Measurements from ENCODE around the gene GEMIN5. TPM values are rescaled to one million over a fixed set of nuclear protein-coding genes. Genes with fewer than 3 reads are reported as not detected.
"Not testable (repeated sequence)": the region's sequence is repeated elsewhere in the genome, so short reads cannot be mapped to it uniquely, and the experiment has no call there.

Gene GEMIN5, protein sequence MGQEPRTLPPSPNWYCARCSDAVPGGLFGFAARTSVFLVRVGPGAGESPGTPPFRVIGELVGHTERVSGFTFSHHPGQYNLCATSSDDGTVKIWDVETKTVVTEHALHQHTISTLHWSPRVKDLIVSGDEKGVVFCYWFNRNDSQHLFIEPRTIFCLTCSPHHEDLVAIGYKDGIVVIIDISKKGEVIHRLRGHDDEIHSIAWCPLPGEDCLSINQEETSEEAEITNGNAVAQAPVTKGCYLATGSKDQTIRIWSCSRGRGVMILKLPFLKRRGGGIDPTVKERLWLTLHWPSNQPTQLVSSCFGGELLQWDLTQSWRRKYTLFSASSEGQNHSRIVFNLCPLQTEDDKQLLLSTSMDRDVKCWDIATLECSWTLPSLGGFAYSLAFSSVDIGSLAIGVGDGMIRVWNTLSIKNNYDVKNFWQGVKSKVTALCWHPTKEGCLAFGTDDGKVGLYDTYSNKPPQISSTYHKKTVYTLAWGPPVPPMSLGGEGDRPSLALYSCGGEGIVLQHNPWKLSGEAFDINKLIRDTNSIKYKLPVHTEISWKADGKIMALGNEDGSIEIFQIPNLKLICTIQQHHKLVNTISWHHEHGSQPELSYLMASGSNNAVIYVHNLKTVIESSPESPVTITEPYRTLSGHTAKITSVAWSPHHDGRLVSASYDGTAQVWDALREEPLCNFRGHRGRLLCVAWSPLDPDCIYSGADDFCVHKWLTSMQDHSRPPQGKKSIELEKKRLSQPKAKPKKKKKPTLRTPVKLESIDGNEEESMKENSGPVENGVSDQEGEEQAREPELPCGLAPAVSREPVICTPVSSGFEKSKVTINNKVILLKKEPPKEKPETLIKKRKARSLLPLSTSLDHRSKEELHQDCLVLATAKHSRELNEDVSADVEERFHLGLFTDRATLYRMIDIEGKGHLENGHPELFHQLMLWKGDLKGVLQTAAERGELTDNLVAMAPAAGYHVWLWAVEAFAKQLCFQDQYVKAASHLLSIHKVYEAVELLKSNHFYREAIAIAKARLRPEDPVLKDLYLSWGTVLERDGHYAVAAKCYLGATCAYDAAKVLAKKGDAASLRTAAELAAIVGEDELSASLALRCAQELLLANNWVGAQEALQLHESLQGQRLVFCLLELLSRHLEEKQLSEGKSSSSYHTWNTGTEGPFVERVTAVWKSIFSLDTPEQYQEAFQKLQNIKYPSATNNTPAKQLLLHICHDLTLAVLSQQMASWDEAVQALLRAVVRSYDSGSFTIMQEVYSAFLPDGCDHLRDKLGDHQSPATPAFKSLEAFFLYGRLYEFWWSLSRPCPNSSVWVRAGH (N-terminal part only)
- 9.3 TPM for polyA plus RNA-seq (2012; ENCODE audit: insufficient read depth, insufficient read length)

DNA sequence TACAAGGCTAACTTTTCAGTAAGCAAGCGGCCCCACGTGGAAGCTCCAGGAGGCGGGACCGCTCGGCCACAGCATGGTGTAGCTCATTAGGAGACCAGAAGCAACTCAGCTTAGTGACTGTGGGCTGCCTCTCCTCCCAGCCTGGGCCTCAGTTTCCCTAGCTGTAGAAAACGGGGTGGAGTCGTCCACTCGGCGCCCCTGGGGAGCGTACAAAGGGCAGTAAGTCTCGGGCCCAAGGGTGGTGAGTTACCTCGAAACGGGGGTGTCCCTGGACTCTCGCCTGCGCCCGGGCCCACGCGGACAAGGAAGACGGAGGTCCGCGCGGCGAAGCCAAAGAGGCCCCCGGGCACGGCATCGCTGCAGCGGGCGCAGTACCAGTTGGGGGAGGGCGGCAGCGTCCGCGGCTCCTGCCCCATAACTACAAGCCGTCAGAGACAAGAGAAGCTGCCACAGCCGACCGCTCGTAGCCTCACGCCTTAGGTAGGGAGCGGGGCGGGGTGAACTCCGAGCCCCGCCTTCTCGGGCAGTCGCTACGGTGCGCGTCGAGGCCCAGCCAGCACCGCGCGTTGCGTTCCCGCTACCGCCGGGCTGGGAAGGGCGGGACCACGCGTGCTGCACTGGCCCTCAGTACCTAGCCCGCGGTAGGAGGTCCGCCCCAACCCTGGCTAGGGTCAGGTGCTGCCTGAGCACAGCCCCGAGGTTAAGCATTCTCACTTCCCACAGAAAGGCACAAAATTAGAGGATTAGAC is at the start of gene GEMIN5:
Gene GEMIN5, minus strand, starts transcription at position 494 of the 749 bp plus-strand sequence. Its CDS starts 78 bp downstream, at position 416.
- H3K4me3 ChIP-seq (ENCODE audit: low read length): peak within 1 kb of the TSS; percentile 96
- DNase-seq (ENCODE audit: low read depth, low spot score): peak; percentile 75

DNA sequence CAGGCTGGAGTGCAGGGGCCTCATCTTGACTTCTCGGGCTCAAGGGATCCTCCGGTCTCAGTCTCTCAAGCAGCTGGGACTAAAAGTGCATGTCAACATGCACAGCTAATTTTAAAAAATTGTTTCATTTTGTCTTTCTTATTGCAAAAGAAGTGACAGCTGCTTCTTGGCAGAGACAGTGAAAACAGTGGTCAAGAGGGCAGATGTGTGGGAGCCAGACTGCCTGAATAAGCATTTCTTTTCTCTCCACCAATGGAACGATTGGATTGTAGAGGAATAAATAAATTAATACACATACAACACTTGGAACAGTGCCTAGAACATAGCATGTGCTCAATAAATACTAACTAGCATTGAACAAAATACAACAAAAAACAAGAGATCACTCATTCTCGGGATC is 48.1 kb upstream of the GEMIN5 start:
- H3K4me3 ChIP-seq (ENCODE audit: low read length): no peak overlapping the region
- no peak for DNase-seq (ENCODE audit: low read depth, low spot score)

DNA sequence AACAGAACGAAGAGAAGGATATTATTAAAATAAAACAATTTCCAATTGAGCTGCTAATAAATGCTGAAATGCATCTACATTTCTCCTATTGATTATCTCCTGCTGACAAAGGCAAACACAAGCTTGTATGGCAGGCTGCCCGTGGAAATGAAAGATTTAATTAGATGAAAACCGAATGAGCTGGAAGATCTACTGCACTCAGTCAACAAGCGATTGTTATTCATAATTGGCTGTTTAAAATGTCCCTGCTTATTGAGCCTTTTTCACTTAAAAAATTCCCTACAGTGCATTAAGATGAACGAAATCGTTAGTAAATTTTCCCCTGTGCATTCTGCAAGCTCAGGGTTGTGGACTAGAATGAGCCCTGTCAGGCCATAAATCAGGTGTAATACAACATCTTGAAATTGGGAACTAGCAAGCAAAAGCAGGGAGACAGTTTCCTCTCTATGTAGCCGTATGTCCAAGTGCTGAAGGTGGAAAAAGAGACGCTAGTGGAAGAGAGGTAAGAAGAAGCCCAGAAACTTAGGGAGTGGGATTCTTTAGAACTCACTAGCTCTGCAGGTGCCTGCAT is 47.0 kb upstream of the GEMIN5 start:
- H3K4me3 ChIP-seq (ENCODE audit: low read length): no peak overlapping the region
- no peak for DNase-seq (ENCODE audit: low read depth, low spot score)

DNA sequence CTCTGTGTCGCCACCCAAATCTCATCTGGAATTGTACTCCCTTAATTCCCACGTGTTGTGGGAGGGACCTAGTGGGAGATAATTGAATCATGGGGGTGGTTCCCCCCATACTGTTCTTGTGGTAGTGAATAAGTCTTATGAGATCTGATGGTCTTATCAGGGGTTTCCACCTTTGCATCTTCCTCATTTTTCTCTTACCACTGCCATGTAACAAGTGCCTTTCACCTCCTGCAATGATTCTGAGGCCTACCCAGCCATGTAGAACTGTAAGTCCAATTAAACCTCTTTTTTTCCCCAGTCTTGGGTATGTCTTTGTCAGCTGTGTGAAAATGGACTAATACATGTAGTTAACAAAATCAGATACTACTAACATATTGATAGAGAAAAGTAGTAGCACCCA is 40.3 kb upstream of the GEMIN5 start:
- not testable (repeated sequence) for DNase-seq (ENCODE audit: low read depth, low spot score); H3K4me3 ChIP-seq (ENCODE audit: low read length)

DNA sequence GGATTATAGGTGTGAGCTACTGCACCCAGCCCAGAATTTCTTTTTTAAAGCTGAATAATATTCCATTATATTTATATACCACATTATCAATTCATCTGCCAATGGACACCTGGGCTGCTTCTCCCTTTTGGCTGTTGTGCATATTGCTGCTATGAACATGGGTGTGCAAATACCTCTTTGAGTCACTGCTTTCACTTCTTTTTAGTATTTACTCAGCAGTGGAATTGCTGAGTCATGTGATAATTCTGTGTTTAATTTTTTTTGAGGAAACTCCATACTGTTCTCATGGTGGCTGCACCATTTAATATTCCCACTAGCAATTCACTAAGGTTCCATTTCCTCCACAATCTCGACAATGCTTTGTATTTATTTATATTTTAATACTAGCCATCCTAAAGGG is 39.4 kb upstream of the GEMIN5 start:
- no peak for DNase-seq (ENCODE audit: low read depth, low spot score)
- H3K4me3 ChIP-seq (ENCODE audit: low read length): no peak overlapping the region

DNA sequence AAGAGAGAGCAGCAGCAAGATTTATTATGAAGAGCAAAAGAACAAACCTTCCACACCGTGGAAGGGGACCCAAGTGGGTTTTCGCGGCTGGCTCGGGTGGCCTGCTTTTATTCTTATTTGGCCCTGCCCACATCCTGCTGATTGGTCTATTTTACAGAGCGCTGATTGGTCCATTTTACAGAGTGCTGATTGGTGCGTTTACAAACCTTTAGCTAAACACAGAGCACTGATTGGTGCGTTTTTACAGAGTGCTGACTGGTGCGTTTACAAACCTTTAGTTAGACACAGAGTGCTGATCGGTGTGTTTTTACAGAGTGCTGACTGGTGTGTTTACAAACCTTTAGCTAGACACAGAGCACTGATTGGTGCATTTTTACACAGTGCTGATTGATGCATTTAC is 38.1 kb upstream of the GEMIN5 start:
- not testable (repeated sequence) for DNase-seq (ENCODE audit: low read depth, low spot score); H3K4me3 ChIP-seq (ENCODE audit: low read length)

DNA sequence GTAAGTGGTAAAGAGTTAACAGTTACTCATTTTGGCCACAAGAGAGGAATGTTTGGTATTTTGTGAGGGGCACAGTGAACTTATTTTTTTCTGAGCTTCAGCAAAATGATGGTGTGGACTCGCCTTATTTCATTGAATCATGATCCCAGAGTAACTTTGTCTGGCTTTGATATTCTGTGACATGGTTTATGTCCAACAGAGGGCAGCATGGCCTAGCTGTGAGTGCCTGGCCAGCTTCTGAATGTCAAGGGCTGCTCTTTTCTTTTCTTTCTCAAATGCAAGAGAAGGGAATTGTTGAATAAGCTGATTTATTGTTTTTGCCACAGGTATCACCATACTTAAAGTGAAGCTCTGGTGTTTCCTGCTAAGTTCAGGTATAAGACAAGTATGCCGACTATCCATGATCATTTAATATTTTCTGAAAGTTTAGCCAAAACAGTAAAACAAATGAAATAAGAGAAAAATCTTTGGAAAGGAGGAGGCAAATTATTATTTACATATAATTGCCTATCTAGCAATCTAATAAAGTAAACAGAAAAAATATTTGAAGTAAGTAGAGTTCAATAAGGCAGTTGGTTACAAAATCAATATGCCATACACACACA is 34.6 kb upstream of the GEMIN5 start:
- DNase-seq (ENCODE audit: low read depth, low spot score): no peak
- H3K4me3 ChIP-seq (ENCODE audit: low read length): no peak overlapping the region

DNA sequence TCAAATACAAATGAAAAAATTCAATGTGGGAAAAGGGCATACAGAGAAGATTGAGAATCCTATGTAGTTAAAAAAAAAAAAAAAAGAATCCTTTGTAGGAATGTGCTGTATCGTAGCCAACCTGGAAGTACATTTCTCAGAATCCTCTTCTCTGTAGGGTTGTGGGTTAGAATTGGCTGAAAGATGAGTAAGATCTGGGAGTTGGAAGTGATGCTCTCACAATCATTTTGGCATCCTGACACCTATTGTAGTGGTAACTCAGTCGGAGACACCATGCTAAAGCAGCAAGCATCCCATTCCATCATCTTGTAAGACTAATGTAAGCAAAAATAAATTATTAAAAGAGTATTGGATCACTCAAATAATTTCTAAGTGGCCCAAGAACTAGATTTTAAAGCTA is 33.5 kb upstream of the GEMIN5 start:
- no peak for DNase-seq (ENCODE audit: low read depth, low spot score)
- H3K4me3 ChIP-seq (ENCODE audit: low read length): no peak overlapping the region

DNA sequence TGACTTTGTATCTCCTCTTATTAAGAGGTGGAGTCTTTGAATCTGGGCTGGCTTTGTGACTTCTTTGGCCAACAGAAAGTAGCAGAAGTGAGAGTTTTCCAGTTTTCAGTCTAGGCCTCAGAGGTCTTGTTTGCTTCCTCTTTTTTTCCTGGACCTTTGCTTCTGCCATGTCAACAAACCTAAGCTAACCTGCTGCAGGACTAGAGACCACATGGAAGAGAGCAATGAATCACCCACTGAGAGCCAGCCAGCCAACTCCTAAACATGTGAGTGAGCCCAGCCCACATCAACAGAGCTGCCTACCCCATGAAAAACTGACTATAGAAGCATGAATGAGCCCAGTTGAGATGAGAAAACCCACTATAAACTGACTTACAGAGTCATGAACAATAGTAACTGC is 32.7 kb upstream of the GEMIN5 start:
- DNase-seq (ENCODE audit: low read depth, low spot score): no peak
- H3K4me3 ChIP-seq (ENCODE audit: low read length): no peak overlapping the region

DNA sequence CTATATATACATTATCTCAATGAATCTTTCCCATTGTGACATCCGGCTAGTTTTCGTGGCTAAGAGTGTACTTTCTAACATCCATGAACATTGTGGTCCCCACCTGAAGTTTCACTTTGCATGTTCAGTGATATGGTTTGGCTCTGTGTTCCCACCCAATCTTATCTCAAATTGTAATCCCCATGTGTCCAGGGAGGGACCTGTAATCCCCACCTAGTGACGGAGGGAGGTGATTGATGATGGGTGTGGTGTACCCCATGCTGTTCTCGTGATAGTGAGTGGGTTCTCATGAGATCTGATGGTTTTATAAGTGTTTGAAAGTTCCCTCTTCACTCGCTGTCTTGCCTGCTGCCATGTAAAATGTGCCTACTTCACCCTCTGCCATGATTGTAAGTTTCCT is 30.9 kb upstream of the GEMIN5 start:
- DNase-seq (ENCODE audit: low read depth, low spot score): no peak
- no peak overlapping the region for H3K4me3 ChIP-seq (ENCODE audit: low read length)

DNA sequence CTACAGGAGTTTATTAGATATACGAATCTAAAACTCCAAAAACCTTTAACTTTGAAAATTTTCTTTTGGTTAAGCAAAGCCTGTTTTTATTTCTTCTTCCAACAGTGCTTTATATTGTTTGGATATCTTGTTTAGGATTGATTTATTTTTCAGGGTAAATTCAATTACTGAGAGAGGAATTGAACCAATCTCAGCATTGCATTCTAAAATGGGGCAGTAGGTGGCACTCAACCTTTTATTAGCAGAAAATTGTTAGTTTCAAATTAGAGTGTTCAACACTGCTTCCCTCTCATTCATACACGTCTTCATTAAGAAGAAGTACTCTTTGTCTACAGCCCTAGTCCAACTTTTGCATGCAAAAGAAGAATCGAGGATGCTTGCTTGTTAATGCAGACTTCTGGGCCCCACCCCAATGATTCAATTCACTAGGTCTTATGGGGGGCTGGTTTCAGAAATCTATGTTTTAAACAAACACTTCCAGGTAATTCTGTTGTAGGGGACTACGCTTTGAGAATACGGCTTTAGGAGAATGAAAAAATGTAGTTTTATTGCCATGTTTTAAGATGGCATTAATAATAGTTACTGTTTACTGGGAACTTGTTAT is 29.5 kb upstream of the GEMIN5 start:
- DNase-seq (ENCODE audit: low read depth, low spot score): peak; percentile 10

DNA sequence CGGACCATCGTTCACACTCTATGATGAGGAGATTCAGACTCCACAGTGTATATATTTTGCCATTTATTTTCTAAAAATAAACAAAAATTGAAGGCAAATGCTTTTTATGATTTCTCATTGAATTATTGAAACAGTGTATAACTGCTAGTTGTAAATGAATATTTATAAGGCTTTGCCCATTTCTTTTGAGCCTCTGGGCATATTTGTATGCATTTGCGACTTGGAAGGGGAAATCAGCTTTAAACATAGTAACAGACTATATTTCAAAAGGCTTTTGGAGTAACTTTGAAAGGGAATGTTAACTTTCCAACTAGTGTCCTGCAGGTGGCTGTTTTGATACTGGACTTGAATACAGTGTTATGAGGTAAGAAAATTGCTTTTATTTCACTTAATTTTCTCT is 28.9 kb upstream of the GEMIN5 start:
- DNase-seq (ENCODE audit: low read depth, low spot score): no peak
- H3K4me3 ChIP-seq (ENCODE audit: low read length): no peak overlapping the region

More for the DNA sequence above, 29.5 kb upstream of the GEMIN5 start:
- H3K4me3 ChIP-seq (ENCODE audit: low read length): no peak overlapping the region

DNA sequence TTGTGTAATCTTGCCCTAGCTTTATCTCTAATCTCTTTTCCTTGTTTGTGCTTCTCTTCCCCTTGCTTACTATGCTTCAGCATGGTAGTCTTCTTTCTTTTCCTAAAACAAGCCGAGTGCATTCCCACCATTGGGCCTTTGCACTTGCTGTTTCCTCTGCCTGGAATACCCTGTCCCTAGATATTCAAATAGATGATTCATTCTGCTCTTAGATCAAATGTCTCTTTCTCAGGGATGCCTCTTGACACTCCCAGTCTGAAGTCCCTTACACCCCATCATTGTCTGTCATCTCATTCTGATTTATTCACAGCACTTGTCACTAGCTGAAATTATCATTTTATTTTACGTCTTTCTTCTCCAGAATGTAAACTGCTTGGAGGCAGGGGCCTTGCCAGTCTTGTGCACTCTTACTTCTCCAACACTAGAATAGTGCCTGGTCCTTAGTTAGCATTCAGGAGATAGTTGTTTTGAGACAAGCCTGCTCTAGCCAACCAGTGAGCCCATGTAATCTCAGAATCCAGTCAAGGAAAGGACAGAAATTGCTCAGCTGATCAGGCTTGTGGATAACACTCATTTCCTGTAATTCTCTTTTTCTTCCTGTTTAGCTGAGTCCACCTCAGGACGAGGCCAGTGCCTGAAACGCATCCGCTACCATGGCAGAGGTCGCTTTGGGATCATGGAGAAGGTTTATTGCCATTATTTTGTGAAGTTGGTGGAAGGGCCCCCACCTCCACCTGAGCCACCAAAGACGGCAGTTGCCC is 28.2 kb upstream of the GEMIN5 start:
- no peak for DNase-seq (ENCODE audit: low read depth, low spot score)
- H3K4me3 ChIP-seq (ENCODE audit: low read length): no peak overlapping the region

DNA sequence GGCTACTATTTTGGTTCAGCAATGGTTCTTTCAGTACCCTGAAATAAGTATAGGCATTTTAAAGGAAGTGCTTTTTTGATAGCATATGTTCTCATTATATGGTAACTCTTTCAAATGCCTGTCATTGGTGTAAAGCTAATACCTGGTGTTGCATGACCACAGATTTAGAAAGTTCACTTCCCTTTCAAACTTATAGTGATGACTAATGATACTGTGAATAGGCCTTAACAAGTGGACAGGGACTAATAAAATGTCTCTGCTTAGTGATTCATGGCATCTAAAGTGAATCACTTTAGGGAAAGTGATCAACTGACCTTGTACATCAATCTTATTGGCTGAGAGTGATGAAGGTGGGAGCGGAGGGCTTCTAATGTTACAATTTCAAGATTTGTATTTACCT is 24.5 kb upstream of the GEMIN5 start:
- no peak overlapping the region for H3K4me3 ChIP-seq (ENCODE audit: low read length)
- DNase-seq (ENCODE audit: low read depth, low spot score): no peak

DNA sequence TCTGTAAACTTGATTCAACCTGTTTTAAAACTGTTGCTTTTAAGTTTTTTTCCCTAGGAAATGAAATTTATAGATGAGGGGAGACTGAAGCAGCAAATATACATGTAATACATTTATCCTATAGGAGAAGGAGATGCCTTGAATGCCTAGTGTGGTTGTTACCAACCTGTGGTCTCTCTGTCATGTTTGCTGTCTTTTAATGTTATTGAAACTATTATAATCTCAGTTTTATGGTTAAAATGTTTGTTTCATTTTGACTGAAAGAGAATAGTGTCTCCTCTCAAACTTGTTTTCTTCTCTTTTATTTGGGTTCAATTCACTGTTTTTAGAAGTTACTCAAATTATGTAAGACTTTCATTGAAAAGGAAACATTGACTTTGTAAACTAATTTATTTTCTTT is 18.7 kb upstream of the GEMIN5 start:
- DNase-seq (ENCODE audit: low read depth, low spot score): no peak
- no peak overlapping the region for H3K4me3 ChIP-seq (ENCODE audit: low read length)

DNA sequence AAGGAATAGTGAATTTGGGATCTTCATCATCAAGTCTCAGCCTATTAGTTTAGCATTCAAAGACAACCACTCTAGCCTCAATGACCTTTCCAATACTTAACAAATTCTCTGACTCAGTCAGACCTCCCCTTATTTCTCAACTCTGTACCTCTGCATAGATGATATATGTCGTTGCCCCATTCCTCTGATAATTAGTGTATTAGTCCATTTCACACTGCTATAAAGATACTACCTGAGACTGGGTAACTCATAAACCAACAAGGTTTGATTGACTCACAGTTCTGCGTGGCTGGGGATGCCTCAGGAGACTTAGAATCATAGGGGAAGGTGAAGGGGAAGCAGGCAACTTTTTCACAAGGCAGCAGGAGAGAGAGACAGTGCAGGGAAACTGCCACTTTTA is 11.8 kb upstream of the GEMIN5 start:
- no peak overlapping the region for H3K4me3 ChIP-seq (ENCODE audit: low read length)
- no peak for DNase-seq (ENCODE audit: low read depth, low spot score)

DNA sequence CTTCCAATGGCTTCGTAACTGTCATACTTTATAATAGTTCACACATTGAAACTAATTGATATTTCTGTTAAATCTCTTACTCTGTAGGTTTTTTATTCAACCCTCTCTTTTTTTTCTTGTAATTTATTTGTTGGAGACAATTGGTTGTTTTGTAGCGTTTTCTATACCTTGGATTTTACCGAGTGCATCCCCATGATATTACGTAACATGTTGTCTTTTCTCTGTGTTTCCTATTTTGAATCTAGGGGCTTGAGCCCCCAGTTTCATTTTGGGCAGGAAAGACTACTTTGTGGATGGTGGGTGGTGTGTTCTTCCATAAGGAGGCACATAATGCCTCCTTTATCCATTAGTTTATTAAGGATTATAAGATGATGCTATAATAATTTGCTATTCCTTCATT is 10.3 kb upstream of the GEMIN5 start:
- no peak for DNase-seq (ENCODE audit: low read depth, low spot score)

More for the DNA sequence above, 10.3 kb upstream of the GEMIN5 start:
- H3K4me3 ChIP-seq (ENCODE audit: low read length): no peak overlapping the region

Data from Jurkat, Clone E6-1 (cell line).